ENCODE results near the gene ITPKC. TPM values are rescaled to one million over a fixed set of nuclear protein-coding genes. Genes with fewer than 3 reads are reported as not detected.

The ITPKC gene
- total RNA-seq, 1 donor from 2014 or later: 51.6 TPM

DNA sequence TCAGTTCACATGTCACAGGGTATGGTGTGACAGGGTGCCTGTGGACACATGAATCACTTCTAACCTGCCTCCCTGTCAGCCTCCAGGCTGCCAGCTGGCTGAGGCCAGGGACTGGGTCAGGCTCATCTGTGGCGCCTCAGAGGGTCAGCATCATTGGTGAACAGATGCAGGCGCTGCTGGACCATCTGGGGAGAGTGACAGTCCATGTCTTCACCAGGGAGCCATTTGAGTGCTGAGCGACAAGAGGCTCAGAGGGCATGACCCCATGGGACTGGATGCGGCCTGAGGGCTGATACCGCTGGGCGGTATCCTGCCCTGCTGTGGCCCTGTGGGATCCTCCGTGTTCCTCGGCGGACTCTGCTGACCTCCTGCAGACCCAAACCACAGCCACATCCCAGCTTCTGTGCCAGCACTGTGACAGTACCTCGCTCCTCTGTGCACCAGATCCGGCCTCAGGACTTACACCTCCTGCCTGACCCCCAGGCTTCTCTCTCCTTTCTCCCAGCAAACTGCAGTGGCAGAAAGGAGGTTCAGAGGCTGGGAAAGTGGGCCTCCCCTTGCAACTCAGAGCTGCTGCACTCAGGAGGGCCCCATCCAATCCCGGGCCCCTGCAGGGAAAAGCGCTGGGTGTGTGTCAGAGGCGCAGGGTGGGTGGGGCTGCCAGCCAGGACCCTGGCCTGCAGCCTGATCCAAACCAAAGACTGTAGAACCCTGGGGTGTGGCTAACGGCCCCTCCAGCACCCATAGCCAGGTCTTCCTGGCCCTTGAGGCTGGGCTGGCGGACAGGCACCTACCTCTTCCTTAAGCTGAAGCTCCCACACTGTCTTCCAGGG lies 23.2 kb downstream of the ITPKC start:
- intact Hi-C loops (cut with DNase I): no loop called here
- H3K27ac ChIP-seq: peak overlapping the region; percentile 79

DNA sequence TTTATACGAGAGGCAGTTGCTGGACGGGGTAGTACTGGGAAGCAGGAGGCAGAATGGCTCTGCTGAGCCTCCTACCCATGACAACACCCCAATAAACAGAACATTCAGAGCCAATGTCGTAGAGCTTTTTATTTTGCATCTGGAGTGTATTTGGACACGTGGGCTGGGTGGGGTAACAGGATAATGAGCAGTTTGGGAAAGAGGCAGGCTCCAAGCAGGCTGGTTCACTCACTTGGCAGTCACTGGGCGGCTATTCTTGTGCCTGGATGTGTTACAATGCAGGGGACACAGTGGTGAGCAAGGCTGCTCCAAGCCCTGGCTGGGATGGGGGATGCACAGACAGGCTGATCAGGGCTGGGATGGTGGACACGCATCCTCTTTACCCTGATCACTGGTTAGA lies 23.8 kb downstream of the ITPKC start:
- Histone ChIP-seq H3K9me3 (no peaks in the 10 kb centered on the region), H3K36me3 (peaks cover 48% of the 10 kb centered on the region), H3K4me1 (peaks cover 18% of the 10 kb centered on the region), H3K27me3 (no peaks in the 10 kb centered on the region), H3K27ac (peak overlapping the region; percentile 79), H3K4me3 (no peak overlapping the region)
- intact Hi-C loops (cut with DNase I): no loop called here
- TF ChIP-seq, protein P1, sequence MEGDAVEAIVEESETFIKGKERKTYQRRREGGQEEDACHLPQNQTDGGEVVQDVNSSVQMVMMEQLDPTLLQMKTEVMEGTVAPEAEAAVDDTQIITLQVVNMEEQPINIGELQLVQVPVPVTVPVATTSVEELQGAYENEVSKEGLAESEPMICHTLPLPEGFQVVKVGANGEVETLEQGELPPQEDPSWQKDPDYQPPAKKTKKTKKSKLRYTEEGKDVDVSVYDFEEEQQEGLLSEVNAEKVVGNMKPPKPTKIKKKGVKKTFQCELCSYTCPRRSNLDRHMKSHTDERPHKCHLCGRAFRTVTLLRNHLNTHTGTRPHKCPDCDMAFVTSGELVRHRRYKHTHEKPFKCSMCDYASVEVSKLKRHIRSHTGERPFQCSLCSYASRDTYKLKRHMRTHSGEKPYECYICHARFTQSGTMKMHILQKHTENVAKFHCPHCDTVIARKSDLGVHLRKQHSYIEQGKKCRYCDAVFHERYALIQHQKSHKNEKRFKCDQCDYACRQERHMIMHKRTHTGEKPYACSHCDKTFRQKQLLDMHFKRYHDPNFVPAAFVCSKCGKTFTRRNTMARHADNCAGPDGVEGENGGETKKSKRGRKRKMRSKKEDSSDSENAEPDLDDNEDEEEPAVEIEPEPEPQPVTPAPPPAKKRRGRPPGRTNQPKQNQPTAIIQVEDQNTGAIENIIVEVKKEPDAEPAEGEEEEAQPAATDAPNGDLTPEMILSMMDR (IDR thresholded peaks at IDR 0.05): no peak
- no peak for ATAC-seq
- DNase-seq: peak; percentile 61

More for the DNA sequence above, 23.2 kb downstream of the ITPKC start:
- no peaks in the 10 kb centered on the region for H3K27me3 ChIP-seq
- peaks cover 11% of the 10 kb centered on the region for H3K4me1 ChIP-seq
- H3K9me3 ChIP-seq: no peaks in the 10 kb centered on the region
- H3K4me3 ChIP-seq: no peak overlapping the region
- H3K36me3 ChIP-seq: peaks cover 54% of the 10 kb centered on the region
- TF ChIP-seq, protein P1 (IDR thresholded peaks at IDR 0.05): no peak
- ATAC-seq: no peak
- peak; percentile 59 for DNase-seq

DNA sequence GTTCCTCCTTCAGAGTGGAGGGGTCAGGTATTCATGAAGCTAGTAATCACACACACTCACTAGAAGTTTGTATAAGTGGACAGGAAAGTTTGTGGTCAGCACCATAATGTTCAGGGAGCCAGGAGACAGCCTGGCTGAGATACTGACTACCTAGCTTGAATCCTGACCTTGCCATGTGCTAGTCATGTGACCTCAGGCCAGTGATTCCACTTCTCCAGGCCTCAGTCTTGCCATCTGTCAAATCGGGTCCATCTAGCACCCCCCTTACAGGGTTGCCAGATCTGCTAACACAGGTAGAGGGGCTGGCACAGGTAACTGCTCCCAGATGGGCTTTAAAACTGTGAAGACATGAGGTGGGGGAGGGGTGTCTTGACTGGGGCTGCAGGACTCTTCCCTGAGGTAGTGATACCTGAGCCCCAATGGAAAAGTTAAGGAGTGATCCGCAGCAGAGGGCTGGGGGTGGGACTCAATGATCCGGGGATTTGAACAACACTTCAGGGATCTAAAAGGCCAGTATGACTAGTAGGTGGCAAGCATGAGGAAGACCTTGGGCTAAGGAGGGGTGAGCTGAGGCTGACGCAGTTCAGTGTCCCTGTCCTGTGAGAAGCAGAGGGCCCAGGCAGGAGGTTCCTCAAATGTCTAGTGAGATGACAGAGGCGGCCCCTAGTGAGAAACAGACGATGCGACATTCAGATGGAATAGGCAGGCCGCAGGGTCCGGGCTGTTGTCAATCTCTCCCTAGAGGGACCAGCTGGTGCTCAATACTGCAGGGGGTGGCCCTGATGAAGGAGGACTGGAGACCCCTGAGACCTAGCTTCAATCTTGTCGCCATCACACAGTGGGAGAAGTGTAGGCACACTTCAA lies 24.8 kb downstream of the ITPKC start:
- peaks cover 38% of the 10 kb centered on the region for H3K36me3 ChIP-seq
- DNase-seq (no peak), ATAC-seq (no peak)
- peak overlapping the region; percentile 79 for H3K27ac ChIP-seq
- intact Hi-C loops (cut with DNase I): no loop called here
- no peaks in the 10 kb centered on the region for H3K27me3 ChIP-seq
- no peak overlapping the region for H3K4me3 ChIP-seq
- no peaks in the 10 kb centered on the region for H3K9me3 ChIP-seq
- peaks cover 21% of the 10 kb centered on the region for H3K4me1 ChIP-seq
- TF ChIP-seq, protein P1 (IDR thresholded peaks at IDR 0.05): no peak

DNA sequence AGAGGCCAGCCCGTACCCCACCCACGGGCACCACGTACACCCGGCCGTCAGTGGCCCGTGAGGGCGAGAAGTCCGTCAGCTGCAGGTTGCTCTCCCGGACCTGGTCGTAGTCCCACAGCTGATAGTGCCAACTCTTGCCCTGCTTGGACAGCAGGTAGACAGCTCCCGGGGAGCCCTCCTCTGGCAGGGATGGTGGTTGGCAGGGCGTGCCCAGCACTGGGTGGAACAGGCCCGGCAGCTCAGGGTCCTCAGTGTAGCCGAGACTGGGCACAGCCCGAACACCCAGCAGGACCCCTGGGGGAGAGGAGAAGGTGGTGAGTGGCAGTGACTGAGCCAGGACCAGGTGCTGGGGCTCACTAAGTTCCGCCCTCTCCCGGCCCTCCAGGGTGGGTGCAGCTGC lies 25.6 kb downstream of the ITPKC start:
- ATAC-seq (no peak), DNase-seq (no peak)
- TF ChIP-seq, protein P1 (IDR thresholded peaks at IDR 0.05): no peak
- peaks cover 21% of the 10 kb centered on the region for H3K4me1 ChIP-seq
- H3K27ac ChIP-seq: no peak overlapping the region
- H3K36me3 ChIP-seq: peaks cover 31% of the 10 kb centered on the region
- intact Hi-C loops (cut with DNase I): no loop called here
- no peaks in the 10 kb centered on the region for H3K9me3 ChIP-seq
- H3K4me3 ChIP-seq: no peak overlapping the region
- H3K27me3 ChIP-seq: no peaks in the 10 kb centered on the region

DNA sequence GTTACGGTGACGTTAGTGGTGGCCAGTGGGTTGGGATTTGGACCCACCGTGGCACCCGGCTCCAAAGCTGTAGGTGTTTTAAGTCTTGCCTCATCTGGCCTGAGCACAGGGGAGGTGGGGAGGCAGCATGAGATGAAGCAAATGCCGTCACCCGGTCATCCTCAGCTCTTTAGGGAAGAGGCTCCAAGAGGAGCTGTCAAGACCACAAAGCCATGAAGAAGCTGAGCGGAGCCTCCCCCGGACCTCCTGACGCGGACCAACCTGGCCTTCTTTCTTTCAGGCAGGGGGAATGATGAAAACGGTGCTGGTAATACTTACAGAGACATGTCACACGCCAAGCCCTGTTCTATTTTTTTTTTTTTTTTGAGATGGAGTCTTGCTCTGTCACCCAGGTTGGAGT lies 26.0 kb downstream of the ITPKC start:
- peaks cover 21% of the 10 kb centered on the region for H3K4me1 ChIP-seq
- TF ChIP-seq, protein P1 (IDR thresholded peaks at IDR 0.05): no peak
- ATAC-seq: no peak
- no peak overlapping the region for H3K4me3 ChIP-seq
- H3K36me3 ChIP-seq: peaks cover 26% of the 10 kb centered on the region
- intact Hi-C loops (cut with DNase I): no loop called here
- H3K9me3 ChIP-seq: no peaks in the 10 kb centered on the region
- H3K27me3 ChIP-seq: no peaks in the 10 kb centered on the region
- no peak overlapping the region for H3K27ac ChIP-seq
- DNase-seq: peak; percentile 66
